GM12878 (cell line): Measurements from ENCODE around the gene PKHD1. TPM values are rescaled to one million over a fixed set of nuclear protein-coding genes. Genes with fewer than 3 reads are reported as not detected.

Source experiments
- ATF2 ChIP-seq: IDR thresholded peaks from 2 replicates; pipeline ENCODE4 v1.6.1; 2012; ENCODE audit warnings: low read length, inconsistent platforms
- ATF3 ChIP-seq: IDR thresholded peaks from 2 replicates; pipeline ENCODE4 v1.6.1; 2011; ENCODE audit warnings: low read depth, mild to moderate bottlenecking, low read length, moderate library complexity, borderline replicate concordance; ENCODE audit errors: extremely low read depth
- CBFB ChIP-seq: IDR thresholded peaks from 2 replicates; pipeline ENCODE4 v1.6.1; 2016; ENCODE audit warnings: antibody characterized with exemption, low read depth
- EP300 ChIP-seq, 2 experiments: fragments of 150-350 bp in 1 of 2; IDR thresholded peaks; 2 replicates each; pipeline ENCODE4 v1.6.1; 2011 to 2012; ENCODE audit warnings: low read depth in 2 of 2, low read length in 2 of 2, borderline replicate concordance in 1 of 2, improper control_type of control experiment in 1 of 2, inconsistent platforms in 1 of 2; ENCODE audit not compliant: control insufficient read depth in 1 of 2
- ETV6 ChIP-seq, 2 experiments: fragments of 450-650 bp in 1 of 2; IDR thresholded peaks in 1 of 2; conservative IDR thresholded peaks in 1 of 2; 2 replicates each; pipeline ENCODE4 v1.6.1; 2014; ENCODE audit warnings: antibody characterized with exemption in 1 of 2, borderline replicate concordance in 1 of 2, low read depth in 1 of 2, mild to moderate bottlenecking in 1 of 2, moderate library complexity in 1 of 2
- FOXM1 ChIP-seq: IDR thresholded peaks from 2 replicates; pipeline ENCODE4 v1.6.1; 2012; ENCODE audit warnings: low read depth, mild to moderate bottlenecking, inconsistent platforms, low read length, moderate library complexity
- HCFC1 ChIP-seq: fragments of 150-350 bp; IDR thresholded peaks from 2 replicates; pipeline ENCODE4 v1.6.1; 2014; ENCODE audit warnings: low read length
- LARP7 ChIP-seq: fragments of 450-650 bp; IDR thresholded peaks from 2 replicates; pipeline ENCODE4 v1.6.1; 2017; ENCODE audit warnings: mild to moderate bottlenecking
- MEF2B ChIP-seq: fragments of 450-650 bp; IDR thresholded peaks from 2 replicates; pipeline ENCODE4 v1.6.1; 2018; ENCODE audit warnings: mild to moderate bottlenecking, moderate library complexity; ENCODE audit not compliant: partially characterized antibody, poor library complexity, severe bottlenecking
- MTA2 ChIP-seq: fragments of 450-650 bp; IDR thresholded peaks from 2 replicates; pipeline ENCODE4 v1.6.1; 2016; ENCODE audit warnings: low read depth, mild to moderate bottlenecking, moderate library complexity
- NFYB ChIP-seq: IDR thresholded peaks from 2 replicates; pipeline ENCODE4 v1.6.1; 2011; ENCODE audit warnings: low read depth, mild to moderate bottlenecking, low read length, improper control_type of control experiment, moderate library complexity; ENCODE audit not compliant: insufficient read depth
- PAX8 ChIP-seq: fragments of 450-650 bp; IDR thresholded peaks from 2 replicates; pipeline ENCODE4 v1.6.1; 2017; ENCODE audit warnings: mild to moderate bottlenecking, moderate library complexity
- PML ChIP-seq: IDR thresholded peaks from 2 replicates; pipeline ENCODE4 v1.6.1; 2012; ENCODE audit warnings: low read length, inconsistent platforms
- RCOR1 ChIP-seq: conservative IDR thresholded peaks from 2 replicates; pipeline ENCODE4 v1.6.1; 2012; ENCODE audit warnings: low read depth, low read length, improper control_type of control experiment
- SIX5 ChIP-seq: IDR thresholded peaks from 2 replicates; pipeline ENCODE4 v1.6.1; 2011; ENCODE audit warnings: mild to moderate bottlenecking, low read depth, low read length, moderate library complexity; ENCODE audit not compliant: severe bottlenecking
- SREBF2 ChIP-seq: IDR thresholded peaks from 2 replicates; pipeline ENCODE4 v1.6.1; 2012; ENCODE audit warnings: mild to moderate bottlenecking, low read length
- SUZ12 ChIP-seq: fragments of 200-600 bp; sonication (generic); IDR thresholded peaks from one replicate; pipeline ENCODE4 v1.6.1; 2018; ENCODE audit warnings: antibody characterized with exemption, mild to moderate bottlenecking; ENCODE audit not compliant: unreplicated experiment
- USF2 ChIP-seq: IDR thresholded peaks from 2 replicates; pipeline ENCODE4 v1.6.1; 2011; ENCODE audit warnings: low read depth, low read length, improper control_type of control experiment, borderline replicate concordance
- ZNF384 ChIP-seq: IDR thresholded peaks from 2 replicates; pipeline ENCODE4 v1.6.1; 2012; ENCODE audit warnings: low read depth, mild to moderate bottlenecking, low read length, improper control_type of control experiment, borderline replicate concordance
- polyA plus RNA-seq, 11 experiments: library from polyadenylated mRNA; depleted of rRNA in 4 of 11; unstranded in 6 of 11; stranded (reverse) in 5 of 11; fragments of >200 nt; fragmentation: Nextera tagmentation in 4 of 11; fragmentation: Illumina TruSeq in 1 of 11; extraction: Ambion mirVana in 4 of 11; extraction: Trizol in 1 of 11; gene quantifications; 1 replicate in 1 of 11; 2 replicates in 10 of 11; pipeline versions ENCODE4 v1.2.1 to v1.2.3, GENCODE V29; 2011 to 2016; ENCODE audit warnings: inconsistent platforms in 2 of 11, missing spikeins in 2 of 11, low read depth in 1 of 11
- total RNA-seq, 4 experiments: library from RNA; depleted of rRNA in 3 of 4; stranded (reverse); fragments of >200 nt in 3 of 4; fragmentation: Illumina TruSeq in 1 of 4; extraction: Trizol in 1 of 4; gene quantifications; 2 replicates each; pipeline versions ENCODE4 v1.2.1 to v1.2.3, GENCODE V29; 2013 to 2021
- TF ChIP-seq, protein P1 (sequence below): fragments of 450-650 bp; IDR thresholded peaks from 2 replicates; pipeline ENCODE4 v1.6.1; 2016; ENCODE audit warnings: mild to moderate bottlenecking
- TF ChIP-seq, protein P2 (sequence below): fragments of 450-650 bp; IDR thresholded peaks from 2 replicates; pipeline ENCODE4 v1.6.1; 2017; ENCODE audit warnings: mild to moderate bottlenecking, moderate library complexity

PKHD1 gene
- total and polyA plus RNA-seq, 10 of the 15 experiments (the other 5 are each of a cell fraction or from before 2014, with no cell fraction given): under 0.01 to 0.90 (median 0.02) TPM; not detected in 1

DNA sequence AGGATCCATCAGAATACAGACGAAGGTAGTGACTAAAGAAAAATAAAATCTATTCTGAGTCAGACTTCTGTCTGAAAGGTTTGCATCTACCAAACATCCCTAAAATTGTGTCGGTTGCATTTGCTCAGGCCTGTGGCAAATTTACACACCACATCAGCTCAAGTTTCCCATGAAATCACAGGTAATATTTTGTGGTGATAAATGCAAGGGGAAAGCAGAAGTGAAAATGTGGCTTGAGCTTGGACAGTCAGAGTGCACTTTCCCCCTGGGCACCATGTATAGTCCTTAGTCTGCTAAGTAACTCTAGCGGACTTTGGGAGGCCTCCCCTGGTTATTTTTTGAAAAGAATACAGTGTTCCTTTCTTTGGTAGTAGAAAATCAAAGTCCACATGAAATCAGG, 159.1 kb downstream of the PKHD1 start (continued):
- TF ChIP-seq SIX5 (no peak), FOXM1 (peak; percentile 84), ZNF384 (no peak), HCFC1 (no peak), SUZ12 (no peak), PML (0 out of 2 replicates have a peak, but pooled peaks have one; percentile 25), CBFB (0 out of 2 replicates have a peak, but pooled peaks have one; percentile 35), LARP7 (no peak), RCOR1 (0 out of 2 replicates have a peak, but pooled peaks have one; percentile 32), EP300 (IDR thresholded peaks at IDR 0.05; ENCODE audit: borderline replicate concordance in 1 of 2, control insufficient read depth in 1 of 2, low read depth in 2 of 2, low read length in 2 of 2) (peak; percentile 63 to 71), SREBF2 (no peak), ATF2 (peak; percentile 93), PAX8 (no peak), MTA2 (peak; percentile 69), ATF3 (no peak), USF2 (no peak), MEF2B (peak; percentile 44), ETV6 (conservative IDR thresholded peaks at IDR 0.05 in 1 of 2, IDR thresholded peaks at IDR 0.05 in 1 of 2; ENCODE audit: borderline replicate concordance in 1 of 2, low read depth in 1 of 2) (peak in 1 of 2 experiments; percentile 69; a peak in 1 of 4 replicates), NFYB (no peak)
- TF ChIP-seq, protein P1, sequence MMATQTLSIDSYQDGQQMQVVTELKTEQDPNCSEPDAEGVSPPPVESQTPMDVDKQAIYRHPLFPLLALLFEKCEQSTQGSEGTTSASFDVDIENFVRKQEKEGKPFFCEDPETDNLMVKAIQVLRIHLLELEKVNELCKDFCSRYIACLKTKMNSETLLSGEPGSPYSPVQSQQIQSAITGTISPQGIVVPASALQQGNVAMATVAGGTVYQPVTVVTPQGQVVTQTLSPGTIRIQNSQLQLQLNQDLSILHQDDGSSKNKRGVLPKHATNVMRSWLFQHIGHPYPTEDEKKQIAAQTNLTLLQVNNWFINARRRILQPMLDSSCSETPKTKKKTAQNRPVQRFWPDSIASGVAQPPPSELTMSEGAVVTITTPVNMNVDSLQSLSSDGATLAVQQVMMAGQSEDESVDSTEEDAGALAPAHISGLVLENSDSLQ: no peak
- TF ChIP-seq, protein P2, sequence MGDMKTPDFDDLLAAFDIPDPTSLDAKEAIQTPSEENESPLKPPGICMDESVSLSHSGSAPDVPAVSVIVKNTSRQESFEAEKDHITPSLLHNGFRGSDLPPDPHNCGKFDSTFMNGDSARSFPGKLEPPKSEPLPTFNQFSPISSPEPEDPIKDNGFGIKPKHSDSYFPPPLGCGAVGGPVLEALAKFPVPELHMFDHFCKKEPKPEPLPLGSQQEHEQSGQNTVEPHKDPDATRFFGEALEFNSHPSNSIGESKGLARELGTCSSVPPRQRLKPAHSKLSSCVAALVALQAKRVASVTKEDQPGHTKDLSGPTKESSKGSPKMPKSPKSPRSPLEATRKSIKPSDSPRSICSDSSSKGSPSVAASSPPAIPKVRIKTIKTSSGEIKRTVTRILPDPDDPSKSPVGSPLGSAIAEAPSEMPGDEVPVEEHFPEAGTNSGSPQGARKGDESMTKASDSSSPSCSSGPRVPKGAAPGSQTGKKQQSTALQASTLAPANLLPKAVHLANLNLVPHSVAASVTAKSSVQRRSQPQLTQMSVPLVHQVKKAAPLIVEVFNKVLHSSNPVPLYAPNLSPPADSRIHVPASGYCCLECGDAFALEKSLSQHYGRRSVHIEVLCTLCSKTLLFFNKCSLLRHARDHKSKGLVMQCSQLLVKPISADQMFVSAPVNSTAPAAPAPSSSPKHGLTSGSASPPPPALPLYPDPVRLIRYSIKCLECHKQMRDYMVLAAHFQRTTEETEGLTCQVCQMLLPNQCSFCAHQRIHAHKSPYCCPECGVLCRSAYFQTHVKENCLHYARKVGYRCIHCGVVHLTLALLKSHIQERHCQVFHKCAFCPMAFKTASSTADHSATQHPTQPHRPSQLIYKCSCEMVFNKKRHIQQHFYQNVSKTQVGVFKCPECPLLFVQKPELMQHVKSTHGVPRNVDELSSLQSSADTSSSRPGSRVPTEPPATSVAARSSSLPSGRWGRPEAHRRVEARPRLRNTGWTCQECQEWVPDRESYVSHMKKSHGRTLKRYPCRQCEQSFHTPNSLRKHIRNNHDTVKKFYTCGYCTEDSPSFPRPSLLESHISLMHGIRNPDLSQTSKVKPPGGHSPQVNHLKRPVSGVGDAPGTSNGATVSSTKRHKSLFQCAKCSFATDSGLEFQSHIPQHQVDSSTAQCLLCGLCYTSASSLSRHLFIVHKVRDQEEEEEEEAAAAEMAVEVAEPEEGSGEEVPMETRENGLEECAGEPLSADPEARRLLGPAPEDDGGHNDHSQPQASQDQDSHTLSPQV: no peak
